ENCODE measurements around the gene MICAL1. TPM values are rescaled to one million over a fixed set of nuclear protein-coding genes. Genes with fewer than 3 reads are reported as not detected.

MICAL1 gene
- total RNA-seq, 4 donors from 2014 or later = 45.4 to 91.0 (median 70.3) TPM

- WGBS, 2 donors = 72 to 92% methylated on average over 2 of the region's 2 CpGs
- Histone ChIP-seq H3K4me3 (no peak overlapping the region), H3K27me3 (no peaks in the 10 kb centered on the region), H3K9me3 (no peaks in the 10 kb centered on the region), H3K27ac (no peak overlapping the region), H3K4me1 (peaks cover 0 to 9% (median 4%) of the 10 kb centered on the region in 4 donors), H3K36me3 (peaks cover 0 to 4% (median 0%) of the 10 kb centered on the region in 3 donors)
- no peak for TF ChIP-seq POLR2A (IDR thresholded peaks at IDR 0.05)
- no peak for TF ChIP-seq CTCF (IDR thresholded peaks at IDR 0.05)
- TF ChIP-seq EP300 (IDR thresholded peaks at IDR 0.05) = no peak
- DNase-seq (ENCODE audit: low spot score in 2 of 2) = no peak
Observed at GRCh38 chr6:109424946-109425345, 30.6 kb downstream of the MICAL1 start.

GRCh38 chr6:109421184-109421583, 34.4 kb downstream of the MICAL1 start:
- no peak overlapping the region for H3K4me3 ChIP-seq
- no peak overlapping the region for H3K27ac ChIP-seq
- WGBS, 2 donors = 83 to 90% methylated on average over 1 of the region's 1 CpG
- DNase-seq (ENCODE audit: low spot score in 2 of 2) = no peak
- TF ChIP-seq EP300 (IDR thresholded peaks at IDR 0.05) = no peak
- H3K27me3 ChIP-seq = no peaks in the 10 kb centered on the region
- no peaks in the 10 kb centered on the region for H3K9me3 ChIP-seq
- no peaks in the 10 kb centered on the region for H3K4me1 ChIP-seq
- peaks cover 0 to 10% (median 0%) of the 10 kb centered on the region in 3 donors for H3K36me3 ChIP-seq

- 48 to 52% methylated on average over 1 of the region's 1 CpG for WGBS, 2 donors
- TF ChIP-seq POLR2A (IDR thresholded peaks at IDR 0.05) (no peak), EP300 (IDR thresholded peaks at IDR 0.05) (no peak), CTCF (IDR thresholded peaks at IDR 0.05) (no peak)
- peaks cover 0 to 13% (median 0%) of the 10 kb centered on the region in 3 donors for H3K36me3 ChIP-seq
- H3K27ac ChIP-seq = no peak overlapping the region
- no peak for DNase-seq (ENCODE audit: low spot score in 2 of 2)
- no peaks in the 10 kb centered on the region for H3K27me3 ChIP-seq
- no peak overlapping the region for H3K4me3 ChIP-seq
- no peaks in the 10 kb centered on the region for H3K9me3 ChIP-seq
- no peaks in the 10 kb centered on the region for H3K4me1 ChIP-seq
Observed at GRCh38 chr6:109420751-109421150, 34.8 kb downstream of the MICAL1 start.

DNA sequence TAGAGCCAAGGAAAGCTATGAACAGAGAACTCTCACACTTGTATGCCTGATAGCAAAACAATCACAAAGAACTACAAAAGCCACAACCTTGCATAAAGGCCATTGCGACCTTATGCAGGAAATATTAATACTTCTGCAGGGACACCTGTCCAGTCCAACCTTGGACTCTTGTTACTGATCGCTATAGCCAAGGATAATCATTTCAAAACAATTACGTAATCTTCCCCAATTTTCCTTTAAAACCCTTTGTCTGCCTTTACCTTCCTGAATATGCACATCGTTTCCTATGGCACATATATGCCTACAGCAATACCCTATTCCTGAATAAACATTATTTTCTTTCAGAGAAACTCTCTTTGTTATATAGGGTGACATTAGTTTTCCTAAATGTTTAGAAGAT, 37.9 kb downstream of the MICAL1 start:
- DNase-seq (ENCODE audit: low spot score in 2 of 2) = no peak
- H3K27me3 ChIP-seq = no peaks in the 10 kb centered on the region
- WGBS, 2 donors = 87 to 92% methylated on average over 4 of the region's 4 CpGs
- H3K9me3 ChIP-seq = peaks cover 0 to 3% (median 0%) of the 10 kb centered on the region in 4 donors
- H3K4me1 ChIP-seq = no peaks in the 10 kb centered on the region
- H3K4me3 ChIP-seq = no peak overlapping the region
- peaks cover 0 to 25% (median 0%) of the 10 kb centered on the region in 3 donors for H3K36me3 ChIP-seq
- TF ChIP-seq EP300 (IDR thresholded peaks at IDR 0.05) (no peak), POLR2A (IDR thresholded peaks at IDR 0.05) (no peak), CTCF (IDR thresholded peaks at IDR 0.05) (no peak)
- H3K27ac ChIP-seq = no peak overlapping the region

GRCh38 chr6:109411034-109411433, 44.5 kb downstream of the MICAL1 start:
- Histone ChIP-seq H3K9me3 (peaks cover 0 to 3% (median 0%) of the 10 kb centered on the region in 4 donors), H3K27ac (no peak overlapping the region), H3K27me3 (no peaks in the 10 kb centered on the region), H3K36me3 (peaks cover 0 to 28% (median 0%) of the 10 kb centered on the region in 3 donors), H3K4me3 (no peak overlapping the region), H3K4me1 (no peaks in the 10 kb centered on the region)
- TF ChIP-seq CTCF (IDR thresholded peaks at IDR 0.05) (no peak), EP300 (IDR thresholded peaks at IDR 0.05) (no peak), POLR2A (IDR thresholded peaks at IDR 0.05) (no peak)
- 82 to 95% methylated on average over 2 of the region's 2 CpGs for WGBS, 2 donors
- no peak for DNase-seq (ENCODE audit: low spot score in 2 of 2)

DNA sequence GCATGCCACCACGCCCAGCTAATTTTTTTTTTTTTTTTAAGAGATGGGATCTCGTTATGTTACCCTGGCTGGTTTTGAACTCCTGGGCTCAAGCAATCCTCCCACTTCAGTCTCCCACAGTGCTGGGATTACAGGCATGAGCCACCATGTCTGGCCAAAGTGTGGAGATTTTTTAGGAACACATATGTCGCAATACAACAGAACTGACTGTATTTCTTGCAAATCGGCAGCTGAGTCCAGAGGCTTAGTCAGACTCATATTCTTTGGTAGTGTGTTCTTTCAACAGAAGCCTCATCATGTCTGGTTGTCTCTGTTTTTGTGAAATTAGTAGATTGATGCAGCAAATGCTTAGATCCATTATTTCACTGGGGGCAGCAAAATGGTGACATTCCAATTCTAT, 49.4 kb downstream of the MICAL1 start:
- H3K4me3 ChIP-seq = no peak overlapping the region
- no peaks in the 10 kb centered on the region for H3K4me1 ChIP-seq
- no peaks in the 10 kb centered on the region for H3K27me3 ChIP-seq
- peaks cover 0 to 6% (median 0%) of the 10 kb centered on the region in 3 donors for H3K36me3 ChIP-seq
- H3K27ac ChIP-seq = no peak overlapping the region
- no peaks in the 10 kb centered on the region for H3K9me3 ChIP-seq
- 89 to 90% methylated on average over 4 of the region's 4 CpGs for WGBS, 2 donors
- TF ChIP-seq CTCF (IDR thresholded peaks at IDR 0.05) = no peak
- no peak for TF ChIP-seq POLR2A (IDR thresholded peaks at IDR 0.05)
- TF ChIP-seq EP300 (IDR thresholded peaks at IDR 0.05) = no peak
- DNase-seq (ENCODE audit: low spot score in 2 of 2) = no peak

All from tibial nerve (tissue), 4 donors.